Uterus (tissue), 2 donors: ENCODE data around the gene VPS26C.

Experiments
- CTCF ChIP-seq, 4 experiments: fragments of 200-600 bp in 2 of 4; fragments of 450-650 bp in 2 of 4; sonication (generic) in 2 of 4; IDR thresholded peaks; one replicate each; pipeline ENCODE4 v1.5.1; 2016 to 2019; ENCODE audit warnings: antibody characterized with exemption in 4 of 4, mild to moderate bottlenecking in 2 of 4, moderate library complexity in 1 of 4
- POLR2A ChIP-seq, 2 donors: fragments of 450-650 bp; IDR thresholded peaks; one replicate each; pipeline ENCODE4 v1.6.1; 2016; ENCODE audit warnings: antibody characterized with exemption in 2 of 2, mild to moderate bottlenecking in 1 of 2, moderate library complexity in 1 of 2

- TF ChIP-seq POLR2A (IDR thresholded peaks at IDR 0.05): no peak
- TF ChIP-seq CTCF (IDR thresholded peaks at IDR 0.05): no peak
Measured at GRCh38 chr21:37273911-37274690, 7.0 kb upstream of the VPS26C start.
